GM21515 (cell line): ENCODE data around the gene USP50.
"Not testable (repeated sequence)": the region's sequence is repeated elsewhere in the genome, so short reads cannot be mapped to it uniquely, and the experiment has no call there.

Experiments
- ATAC-seq: cut with Tn5 transposase; IDR thresholded peaks from one replicate; pipeline ENCODE4 v1.9.1; 2021; ENCODE audit not compliant: unreplicated experiment

The USP50 gene

GRCh38 chr15:50546566-50546965 is at the start of gene USP50:
Gene USP50 (minus strand): TSS chr15:50546666. CDS start chr15:50546525, 141 bp downstream.
- ATAC-seq = no peak

GRCh38 chr15:50594311-50594710 is 47.8 kb upstream of the USP50 start:
- ATAC-seq = no peak

- no peak for ATAC-seq
Observed at GRCh38 chr15:50593761-50594160, 47.3 kb upstream of the USP50 start.

GRCh38 chr15:50590288-50590687 is 43.8 kb upstream of the USP50 start:
- no peak for ATAC-seq

GRCh38 chr15:50577492-50577891 is 31.0 kb upstream of the USP50 start:
- no peak for ATAC-seq

- no peak for ATAC-seq
Observed at GRCh38 chr15:50576166-50576565, 29.7 kb upstream of the USP50 start.

GRCh38 chr15:50573842-50574241 is 27.4 kb upstream of the USP50 start:
- ATAC-seq = not testable (repeated sequence)

GRCh38 chr15:50563756-50564155 is 17.3 kb upstream of the USP50 start:
- ATAC-seq = no peak

- no peak for ATAC-seq
Observed at GRCh38 chr15:50562735-50563640, 16.5 kb upstream of the USP50 start.

- no peak for ATAC-seq
Observed at GRCh38 chr15:50558012-50558411, 11.5 kb upstream of the USP50 start.

GRCh38 chr15:50556642-50557371 is 10.3 kb upstream of the USP50 start:
- no peak for ATAC-seq

GRCh38 chr15:50552238-50552637 is 5.8 kb upstream of the USP50 start:
- no peak for ATAC-seq

GRCh38 chr15:50549326-50549725 is 2.9 kb upstream of the USP50 start:
- ATAC-seq = no peak

- no peak for ATAC-seq
Observed at GRCh38 chr15:50544368-50544767, 2.1 kb downstream of the USP50 start.

- no peak for ATAC-seq
Observed at GRCh38 chr15:50543556-50543955, 2.9 kb downstream of the USP50 start.

- ATAC-seq = no peak
Observed at GRCh38 chr15:50542887-50543210, 3.6 kb downstream of the USP50 start.

GRCh38 chr15:50531766-50532165 is 14.7 kb downstream of the USP50 start:
- ATAC-seq = no peak

- ATAC-seq = no peak
Observed at GRCh38 chr15:50531163-50531562, 15.3 kb downstream of the USP50 start.

GRCh38 chr15:50523851-50524251 is 22.6 kb downstream of the USP50 start:
- ATAC-seq = no peak

GRCh38 chr15:50519740-50520425 is 26.6 kb downstream of the USP50 start:
- ATAC-seq = no peak

GRCh38 chr15:50513001-50513400 is 33.5 kb downstream of the USP50 start:
- no peak for ATAC-seq

- ATAC-seq = no peak
Observed at GRCh38 chr15:50506121-50506520, 40.3 kb downstream of the USP50 start.
